HepG2 (cell line): ENCODE measurements around the gene TRIM2. TPM values are rescaled to one million over a fixed set of nuclear protein-coding genes. Genes with fewer than 3 reads are reported as not detected.

ENCODE experiments used
- FOXP4 ChIP-seq: sonication (generic); formaldehyde crosslinking; IDR thresholded peaks from 2 replicates; pipeline ENCODE4 v1.4.0; 2020; ENCODE audit warnings: missing genetic modification reagents
- HNF1A ChIP-seq, 2 experiments: sonication (generic) in 1 of 2; formaldehyde crosslinking in 1 of 2; IDR thresholded peaks; 2 replicates each; pipeline versions ENCODE4 v1.4.0 to v1.6.1; 2016 to 2020; ENCODE audit warnings: borderline replicate concordance in 1 of 2, low read depth in 1 of 2, mild to moderate bottlenecking in 1 of 2, missing genetic modification reagents in 1 of 2
- IRF2 ChIP-seq: IDR thresholded peaks from 2 replicates; pipeline ENCODE4 v1.6.1; 2018; ENCODE audit warnings: missing genetic modification reagents, missing compliant biosample characterization
- KLF6 ChIP-seq: IDR thresholded peaks from 2 replicates; pipeline ENCODE4 v1.8.0; 2016; ENCODE audit warnings: missing biosample characterization, missing genetic modification reagents
- MED8 ChIP-seq: sonication (generic); formaldehyde crosslinking; IDR thresholded peaks from 2 replicates; pipeline ENCODE4 v1.8.1; 2023; ENCODE audit warnings: mild to moderate bottlenecking, missing genetic modification reagents; ENCODE audit not compliant: insufficient replicate concordance
- MIER2 ChIP-seq: IDR thresholded peaks from 2 replicates; pipeline ENCODE4 v1.6.1; 2016; ENCODE audit warnings: missing biosample characterization, missing genetic modification reagents
- ONECUT2 ChIP-seq: sonication (generic); formaldehyde crosslinking; IDR thresholded peaks from 2 replicates; pipeline ENCODE4 v1.4.0; 2020; ENCODE audit warnings: missing genetic modification reagents
- PAX8 ChIP-seq: sonication (generic); formaldehyde crosslinking; IDR thresholded peaks from 2 replicates; pipeline ENCODE4 v1.8.0; 2022; ENCODE audit warnings: mild to moderate bottlenecking, missing genetic modification reagents, borderline replicate concordance
- RBFOX2 ChIP-seq: fragments of 200-400 bp; formaldehyde crosslinking; IDR thresholded peaks from 2 replicates; pipeline ENCODE4 v1.6.1; 2017; ENCODE audit warnings: low read depth, mild to moderate bottlenecking, low read length
- RELA ChIP-seq: sonication (generic); formaldehyde crosslinking; IDR thresholded peaks from 2 replicates; pipeline ENCODE4 v1.4.0; 2020; ENCODE audit warnings: missing genetic modification reagents
- RFX3 ChIP-seq: IDR thresholded peaks from 2 replicates; pipeline ENCODE4 v1.6.1; 2016; ENCODE audit warnings: missing biosample characterization, missing genetic modification reagents
- SMAD3 ChIP-seq: sonication (generic); formaldehyde crosslinking; IDR thresholded peaks from 2 replicates; pipeline ENCODE4 v1.4.0; 2020; ENCODE audit warnings: missing genetic modification reagents
- SMAD9 ChIP-seq: sonication (generic); formaldehyde crosslinking; IDR thresholded peaks from 2 replicates; pipeline ENCODE4 v1.5.1; 2020; ENCODE audit warnings: mild to moderate bottlenecking, missing genetic modification reagents
- WIZ ChIP-seq: sonication (generic); formaldehyde crosslinking; IDR thresholded peaks from 2 replicates; pipeline ENCODE4 v1.5.1; 2020; ENCODE audit warnings: mild to moderate bottlenecking, missing genetic modification reagents
- XRCC5 ChIP-seq: fragments of 200-400 bp; formaldehyde crosslinking; optimal IDR thresholded peaks from 2 replicates; pipeline ENCODE3; 2017; ENCODE audit warnings: mild to moderate bottlenecking, low read length
- ZFP41 ChIP-seq: sonication (generic); formaldehyde crosslinking; IDR thresholded peaks from 2 replicates; pipeline ENCODE4 v1.4.0; 2020; ENCODE audit warnings: mild to moderate bottlenecking, missing genetic modification reagents, borderline replicate concordance
- ZNF124 ChIP-seq: sonication (generic); formaldehyde crosslinking; IDR thresholded peaks from 2 replicates; pipeline ENCODE4 v1.4.0; 2020; ENCODE audit warnings: missing genetic modification reagents
- ZNF264 ChIP-seq: sonication (generic); formaldehyde crosslinking; IDR thresholded peaks from 2 replicates; pipeline ENCODE4 v1.4.0; 2020; ENCODE audit warnings: missing genetic modification reagents
- ZNF605 ChIP-seq: sonication (generic); formaldehyde crosslinking; IDR thresholded peaks from 2 replicates; pipeline ENCODE4 v1.8.0; 2022; ENCODE audit warnings: mild to moderate bottlenecking, missing genetic modification reagents
- ZNF773 ChIP-seq: sonication (generic); formaldehyde crosslinking; IDR thresholded peaks from 2 replicates; pipeline ENCODE4 v1.4.0; 2020; ENCODE audit warnings: missing genetic modification reagents, borderline replicate concordance
- ZSCAN9 ChIP-seq: IDR thresholded peaks from 2 replicates; pipeline ENCODE4 v1.6.1; 2016; ENCODE audit warnings: borderline replicate concordance
- polyA plus RNA-seq, 8 experiments: library from polyadenylated mRNA; depleted of rRNA in 3 of 8; stranded (reverse) in 7 of 8; unstranded in 1 of 8; fragments of >200 nt; fragmentation: Illumina TruSeq in 4 of 8; extraction: Trizol in 4 of 8; gene quantifications; 2 replicates each; pipeline versions ENCODE4 v1.2.1 to v1.2.3, GENCODE V29; 2011 to 2016; ENCODE audit warnings: low read depth in 4 of 8, missing spikeins in 1 of 8, mixed read lengths in 1 of 8; ENCODE audit not compliant: insufficient read depth in 1 of 8
- total RNA-seq, 5 experiments: library from RNA; depleted of rRNA; stranded (reverse); fragments of >200 nt; fragmentation: Illumina TruSeq; extraction: Trizol; gene quantifications; 2 replicates each; pipeline ENCODE4 v1.2.3, GENCODE V29; 2016; ENCODE audit warnings: low read depth in 1 of 5
- TF ChIP-seq, protein P1 (sequence below): sonication (generic); formaldehyde crosslinking; IDR thresholded peaks from 2 replicates; pipeline ENCODE4 v1.4.0; 2020; ENCODE audit warnings: missing genetic modification reagents
- TF ChIP-seq, protein P2 (sequence below): sonication (generic); formaldehyde crosslinking; IDR thresholded peaks from 2 replicates; pipeline ENCODE4 v1.5.0; 2020; ENCODE audit warnings: missing genetic modification reagents

TRIM2 gene
- total and polyA plus RNA-seq, 2 of the 13 experiments (the other 11 are each of a cell fraction or from before 2014, with no cell fraction given): 2.1 to 4.2 TPM

DNA sequence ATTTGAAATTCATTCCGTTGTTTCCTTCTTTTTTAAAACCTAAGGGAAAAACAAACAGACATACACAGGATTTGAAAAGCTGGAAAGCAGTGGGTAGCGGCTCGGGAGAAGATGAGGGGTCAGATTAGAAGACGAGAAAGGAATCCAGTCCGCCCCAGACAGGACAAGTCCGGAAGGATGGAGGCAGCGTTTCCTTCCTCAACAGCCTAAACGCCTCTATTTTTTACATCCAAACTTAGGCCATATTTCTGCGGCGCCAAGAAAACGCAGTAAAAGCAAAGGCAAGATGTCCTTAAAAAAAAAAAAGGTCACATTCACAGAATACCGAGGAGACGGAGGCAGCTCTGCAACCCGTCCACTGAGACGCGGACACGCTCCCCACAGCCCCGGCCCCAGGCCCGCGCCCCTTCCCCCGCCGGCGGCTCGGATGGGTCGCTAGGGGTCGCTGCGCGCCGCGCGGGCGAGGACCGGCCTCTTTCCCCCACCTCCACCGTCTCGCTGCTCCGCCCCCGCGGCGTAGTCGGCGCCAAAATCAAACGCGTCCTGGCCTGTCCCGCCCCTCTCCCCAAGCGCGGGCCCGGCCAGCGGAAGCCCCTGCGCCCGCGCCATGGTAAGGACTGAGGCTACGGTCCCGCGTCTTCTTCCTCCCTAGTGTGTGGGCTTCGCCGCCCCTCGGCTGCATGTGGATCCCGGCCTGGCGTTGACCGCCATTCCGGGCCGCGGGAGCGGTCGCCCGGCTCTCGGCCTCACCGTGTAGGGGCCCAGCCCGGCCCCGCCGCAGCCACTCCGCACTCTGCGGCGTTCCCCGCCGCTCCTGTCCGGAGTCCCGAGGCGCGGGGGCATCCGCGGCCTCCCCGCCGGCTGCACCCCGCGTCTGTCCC lies 140.1 kb downstream of the TRIM2 start, which contains the start of gene MND1 (continued):
- TF ChIP-seq, protein P1, sequence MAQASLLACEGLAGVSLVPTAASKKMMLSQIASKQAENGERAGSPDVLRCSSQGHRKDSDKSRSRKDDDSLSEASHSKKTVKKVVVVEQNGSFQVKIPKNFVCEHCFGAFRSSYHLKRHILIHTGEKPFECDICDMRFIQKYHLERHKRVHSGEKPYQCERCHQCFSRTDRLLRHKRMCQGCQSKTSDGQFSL (CRISPR knock-in tag): no peak
- TF ChIP-seq PAX8 (CRISPR knock-in tag) (no peak), ZNF773 (peak; percentile 82; the same call in 1 of the 2 replicates), FOXP4 (peak; percentile 37; the same call in 1 of the 2 replicates), MIER2 (CRISPR knock-in tag) (no peak), KLF6 (CRISPR knock-in tag) (0 out of 2 replicates have a peak, but pooled peaks have one; percentile 72), ZNF605 (CRISPR knock-in tag) (peak; percentile 39), MED8 (CRISPR knock-in tag) (no peak), ZNF124 (CRISPR knock-in tag) (no peak), HNF1A (IDR thresholded peaks at IDR 0.05; ENCODE audit: low read depth) (no peak), HNF1A (CRISPR knock-in tag; IDR thresholded peaks at IDR 0.05; ENCODE audit: borderline replicate concordance) (peak; percentile 47; the same call in 1 of the 2 replicates), ONECUT2 (no peak), RBFOX2 (peak; percentile 82), SMAD3 (CRISPR knock-in tag) (no peak), RFX3 (no peak), XRCC5 (peak; percentile 78), IRF2 (CRISPR knock-in tag) (0 out of 2 replicates have a peak, but pooled peaks have one; percentile 38), RELA (CRISPR knock-in tag) (no peak), ZFP41 (CRISPR knock-in tag) (no peak), WIZ (0 out of 2 replicates have a peak, but pooled peaks have one; percentile 26), ZSCAN9 (CRISPR knock-in tag) (no peak), SMAD9 (CRISPR knock-in tag) (no peak), ZNF264 (CRISPR knock-in tag) (no peak)
- TF ChIP-seq, protein P2, sequence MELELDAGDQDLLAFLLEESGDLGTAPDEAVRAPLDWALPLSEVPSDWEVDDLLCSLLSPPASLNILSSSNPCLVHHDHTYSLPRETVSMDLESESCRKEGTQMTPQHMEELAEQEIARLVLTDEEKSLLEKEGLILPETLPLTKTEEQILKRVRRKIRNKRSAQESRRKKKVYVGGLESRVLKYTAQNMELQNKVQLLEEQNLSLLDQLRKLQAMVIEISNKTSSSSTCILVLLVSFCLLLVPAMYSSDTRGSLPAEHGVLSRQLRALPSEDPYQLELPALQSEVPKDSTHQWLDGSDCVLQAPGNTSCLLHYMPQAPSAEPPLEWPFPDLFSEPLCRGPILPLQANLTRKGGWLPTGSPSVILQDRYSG: peak; percentile 40; the same call in 1 of the 2 replicates
